HepG2 (cell line): Measurements from ENCODE around the gene RAD17. TPM values are rescaled to one million over a fixed set of nuclear protein-coding genes. Genes with fewer than 3 reads are reported as not detected.

ENCODE experiments used
- BATF2 ChIP-seq: sonication (generic); formaldehyde crosslinking; IDR thresholded peaks from 2 replicates; pipeline ENCODE4 v1.8.0; 2022; ENCODE audit warnings: mild to moderate bottlenecking, missing genetic modification reagents, moderate library complexity
- JARID2 ChIP-seq: sonication (generic); formaldehyde crosslinking; IDR thresholded peaks from 2 replicates; pipeline ENCODE4 v1.8.1; 2023; ENCODE audit warnings: missing genetic modification reagents, inconsistent platforms; ENCODE audit not compliant: insufficient replicate concordance
- JUND ChIP-seq: sonication (generic); formaldehyde crosslinking; IDR thresholded peaks from 2 replicates; pipeline ENCODE4 v1.8.0; 2022; ENCODE audit warnings: mild to moderate bottlenecking, missing genetic modification reagents
- MLLT10 ChIP-seq: sonication (generic); formaldehyde crosslinking; IDR thresholded peaks from 2 replicates; pipeline ENCODE4 v1.4.0; 2020; ENCODE audit warnings: missing genetic modification reagents
- NFE2L2 ChIP-seq: fragments of 150-350 bp; IDR thresholded peaks from 2 replicates; pipeline ENCODE4 v1.6.1; 2014; ENCODE audit warnings: low read length
- PRDM15 ChIP-seq: sonication (generic); formaldehyde crosslinking; IDR thresholded peaks from 2 replicates; pipeline ENCODE4 v1.4.0; 2020; ENCODE audit warnings: missing genetic modification reagents
- TCF12 ChIP-seq, 2 experiments: fragments of 450-650 bp in 1 of 2; sonication (generic) in 1 of 2; formaldehyde crosslinking in 1 of 2; IDR thresholded peaks; 2 replicates each; pipeline versions ENCODE4 v1.6.1 to v1.8.0; 2017 to 2022; ENCODE audit warnings: antibody characterized with exemption in 1 of 2, mild to moderate bottlenecking in 1 of 2, missing genetic modification reagents in 1 of 2, moderate library complexity in 1 of 2
- ZFAT ChIP-seq: sonication (generic); formaldehyde crosslinking; conservative IDR thresholded peaks from 2 replicates; pipeline ENCODE4 v1.8.1; 2023; ENCODE audit warnings: missing genetic modification reagents, inconsistent platforms
- ZFP36L2 ChIP-seq: sonication (generic); formaldehyde crosslinking; IDR thresholded peaks from 2 replicates; pipeline ENCODE4 v1.4.0; 2020; ENCODE audit warnings: missing genetic modification reagents
- ZHX2 ChIP-seq, 2 experiments: sonication (generic) in 1 of 2; formaldehyde crosslinking in 1 of 2; IDR thresholded peaks; 2 replicates each; pipeline versions ENCODE4 v1.6.1 to v1.9.0; 2014 to 2022; ENCODE audit warnings: antibody characterized with exemption in 1 of 2, borderline replicate concordance in 1 of 2, inconsistent platforms in 1 of 2, low read depth in 1 of 2, missing genetic modification reagents in 1 of 2
- ZNF232 ChIP-seq: sonication (generic); formaldehyde crosslinking; IDR thresholded peaks from 2 replicates; pipeline ENCODE4 v1.4.0; 2020; ENCODE audit warnings: missing genetic modification reagents, borderline replicate concordance
- ZNF260 ChIP-seq: sonication (generic); formaldehyde crosslinking; IDR thresholded peaks from 2 replicates; pipeline ENCODE4 v1.4.0; 2020; ENCODE audit warnings: missing genetic modification reagents, low read depth, mild to moderate bottlenecking, borderline replicate concordance
- ZNF687 ChIP-seq: sonication (generic); formaldehyde crosslinking; IDR thresholded peaks from 2 replicates; pipeline ENCODE4 v1.5.1; 2020; ENCODE audit warnings: mild to moderate bottlenecking, missing genetic modification reagents, moderate library complexity
- ZNF7 ChIP-seq: IDR thresholded peaks from 2 replicates; pipeline ENCODE4 v1.6.1; 2016; ENCODE audit warnings: missing biosample characterization, missing genetic modification reagents
- ZZZ3 ChIP-seq: sonication (generic); formaldehyde crosslinking; IDR thresholded peaks from 2 replicates; pipeline ENCODE4 v1.4.0; 2020; ENCODE audit warnings: missing genetic modification reagents, mild to moderate bottlenecking, borderline replicate concordance
- polyA plus RNA-seq, 8 experiments: library from polyadenylated mRNA; depleted of rRNA in 3 of 8; stranded (reverse) in 7 of 8; unstranded in 1 of 8; fragments of >200 nt; fragmentation: Illumina TruSeq in 4 of 8; extraction: Trizol in 4 of 8; gene quantifications; 2 replicates each; pipeline versions ENCODE4 v1.2.1 to v1.2.3, GENCODE V29; 2011 to 2016; ENCODE audit warnings: low read depth in 4 of 8, missing spikeins in 1 of 8, mixed read lengths in 1 of 8; ENCODE audit not compliant: insufficient read depth in 1 of 8
- total RNA-seq, 5 experiments: library from RNA; depleted of rRNA; stranded (reverse); fragments of >200 nt; fragmentation: Illumina TruSeq; extraction: Trizol; gene quantifications; 2 replicates each; pipeline ENCODE4 v1.2.3, GENCODE V29; 2016; ENCODE audit warnings: low read depth in 1 of 5

The RAD17 gene
- total and polyA plus RNA-seq, 2 of the 13 experiments (the other 11 are each of a cell fraction or from before 2014, with no cell fraction given), result 24.0 to 25.9 TPM

- TF ChIP-seq PRDM15 (CRISPR knock-in tag) (no peak), ZNF7 (CRISPR knock-in tag) (no peak), BATF2 (CRISPR knock-in tag) (no peak), NFE2L2 (no peak), ZNF232 (CRISPR knock-in tag) (no peak), JUND (CRISPR knock-in tag) (no peak), JARID2 (CRISPR knock-in tag) (no peak), ZZZ3 (no peak), ZFP36L2 (CRISPR knock-in tag) (no peak), ZHX2 (IDR thresholded peaks at IDR 0.05; ENCODE audit: low read depth) (no peak), ZHX2 (CRISPR knock-in tag; IDR thresholded peaks at IDR 0.05; ENCODE audit: borderline replicate concordance) (no peak), MLLT10 (CRISPR knock-in tag) (no peak), TCF12 (IDR thresholded peaks at IDR 0.05) (no peak), TCF12 (CRISPR knock-in tag; IDR thresholded peaks at IDR 0.05) (no peak), ZNF687 (CRISPR knock-in tag) (peak; percentile 85), ZFAT (CRISPR knock-in tag) (no peak), ZNF260 (CRISPR knock-in tag) (no peak)
Measured at GRCh38 chr5:69334793-69335268, 34.8 kb upstream of the RAD17 start (continued).
